H1 (cell line): ENCODE results near the gene ME3. TPM values are rescaled to one million over a fixed set of nuclear protein-coding genes. Genes with fewer than 3 reads are reported as not detected.

ENCODE experiments used
- CTCF ChIA-PET: fragments of 300-600 bp; sonication (Branson Sonifier 250); formaldehyde crosslinking; loops from one replicate; lab custom pipeline; 2021; ENCODE audit not compliant: partially characterized antibody; lab: Charles Lee
- POLR2A ChIA-PET: fragments of 300-600 bp; sonication (Branson Sonifier 250); formaldehyde crosslinking; loops from one replicate; lab custom pipeline; 2021; ENCODE audit warnings: inconsistent platforms; ENCODE audit not compliant: partially characterized antibody; lab: Charles Lee
- DNase-seq, 2 experiments: peaks; one replicate each; pipeline versions ENCODE4 v3.0.0 to v3.0.0-alpha.2; 2010 to 2022; ENCODE audit warnings: low spot score in 2 of 2, low read depth in 1 of 2, mixed read lengths in 1 of 2
- FAIRE-seq: peaks from 2 replicates; lab custom pipeline; 2011; peaks lifted over from hg19 to GRCh38; lab: Jason Lieb, UNC
- H2AFZ ChIP-seq: 2 replicates; pipeline ENCODE4 v1.8.1; 2012; ENCODE audit warnings: low read length, inconsistent platforms
- H2AK5ac ChIP-seq: 2 replicates; pipeline ENCODE4 v1.6.1; 2013; ENCODE audit warnings: low read depth, low read length
- H2BK120ac ChIP-seq: replicated peaks from 2 replicates; pipeline ENCODE3; 2013; ENCODE audit warnings: low read depth, low read length, inconsistent platforms
- H2BK12ac ChIP-seq: 2 replicates; pipeline ENCODE4 v1.6.1; 2013; ENCODE audit warnings: low read depth, low read length
- H2BK15ac ChIP-seq: 2 replicates; pipeline ENCODE4 v1.6.1; 2013; ENCODE audit warnings: low read length
- H2BK20ac ChIP-seq: 2 replicates; pipeline ENCODE4 v1.6.1; 2013; ENCODE audit warnings: low read length
- H2BK5ac ChIP-seq: 2 replicates; pipeline ENCODE4 v1.6.1; 2013; ENCODE audit warnings: low read depth, low read length
- H3K14ac ChIP-seq: 2 replicates; pipeline ENCODE4 v1.6.1; 2013; ENCODE audit warnings: inconsistent platforms; ENCODE audit not compliant: insufficient read length
- H3K18ac ChIP-seq: 2 replicates; pipeline ENCODE4 v1.6.1; 2013; ENCODE audit warnings: low read length; ENCODE audit errors: extremely low read depth
- H3K23ac ChIP-seq: 2 replicates; pipeline ENCODE4 v1.6.1; 2013; ENCODE audit warnings: inconsistent platforms; ENCODE audit not compliant: insufficient read length
- H3K23me2 ChIP-seq: 2 replicates; pipeline ENCODE4 v1.6.1; 2013; ENCODE audit warnings: low read depth, low read length
- H3K27ac ChIP-seq: 2 replicates; pipeline ENCODE4 v1.6.1; 2011; ENCODE audit warnings: low read depth, low read length, inconsistent platforms
- H3K27me3 ChIP-seq, 4 experiments: replicated peaks in 1 of 4; 1 replicate in 1 of 4; 2 replicates in 3 of 4; pipeline versions ENCODE4 v1.6.1 to v1.8.1; 2011 to 2013; ENCODE audit warnings: low read length in 3 of 4, mild to moderate bottlenecking in 3 of 4, inconsistent platforms in 2 of 4, mixed read lengths in 2 of 4, moderate library complexity in 1 of 4; ENCODE audit not compliant: control insufficient read depth in 3 of 4, insufficient read depth in 3 of 4; ENCODE audit errors: extremely low read depth in 1 of 4
- H3K36me3 ChIP-seq, 4 experiments: 2 replicates each; pipeline versions ENCODE4 v1.6.1 to v1.8.1; 2011 to 2013; ENCODE audit warnings: mild to moderate bottlenecking in 4 of 4, low read length in 3 of 4, moderate library complexity in 2 of 4, control low read depth in 1 of 4, inconsistent platforms in 1 of 4; ENCODE audit not compliant: insufficient read depth in 4 of 4, control insufficient read depth in 2 of 4
- H3K4ac ChIP-seq: replicated peaks from 2 replicates; pipeline ENCODE3; 2013; ENCODE audit warnings: low read length, low read depth, mixed read lengths, inconsistent platforms; ENCODE audit not compliant: insufficient read length
- H3K4me1 ChIP-seq, 4 experiments: replicated peaks in 1 of 4; 1 replicate in 1 of 4; 2 replicates in 3 of 4; pipeline versions ENCODE4 v1.6.1 to v1.8.1; 2011 to 2013; ENCODE audit warnings: low read length in 3 of 4, inconsistent platforms in 2 of 4, mixed read lengths in 1 of 4; ENCODE audit not compliant: insufficient read depth in 4 of 4, control insufficient read depth in 3 of 4
- H3K4me2 ChIP-seq, 2 experiments: 2 replicates each; pipeline versions ENCODE4 v1.6.1 to v1.8.1; 2011 to 2013; ENCODE audit warnings: low read depth in 2 of 2, low read length in 2 of 2, control low read depth in 1 of 2, inconsistent platforms in 1 of 2, mild to moderate bottlenecking in 1 of 2; ENCODE audit not compliant: insufficient read depth in 1 of 2
- H3K4me3 ChIP-seq, 4 experiments: fragments of 200-600, 300-600 bp in 1 of 4; sonication (generic), shearing (Covaris generic), sonication (Bioruptor Twin) in 1 of 4; 2 replicates each; pipeline versions ENCODE4 v1.5.1 to v1.8.1; 2011 to 2016; ENCODE audit warnings: low read length in 4 of 4, low read depth in 3 of 4, control low read depth in 2 of 4, inconsistent platforms in 2 of 4, mild to moderate bottlenecking in 2 of 4, mixed read lengths in 1 of 4, moderate library complexity in 1 of 4; ENCODE audit not compliant: insufficient read depth in 2 of 4; ENCODE audit errors: extremely low read depth in 1 of 4
- H3K56ac ChIP-seq: replicated peaks from 2 replicates; pipeline ENCODE3; 2013; ENCODE audit warnings: low read depth, mild to moderate bottlenecking, mixed read lengths, low read length, inconsistent platforms; ENCODE audit not compliant: insufficient read length
- H3K79me1 ChIP-seq: 2 replicates; pipeline ENCODE4 v1.6.1; 2013; ENCODE audit warnings: low read depth, low read length, control low read depth
- H3K79me2 ChIP-seq, 2 experiments: 2 replicates each; pipeline versions ENCODE4 v1.6.1 to v1.8.1; 2012 to 2013; ENCODE audit warnings: low read length in 2 of 2, mild to moderate bottlenecking in 2 of 2, inconsistent platforms in 1 of 2; ENCODE audit not compliant: insufficient read depth in 2 of 2, control insufficient read depth in 1 of 2
- H3K9ac ChIP-seq, 4 experiments: replicated peaks in 1 of 4; 1 replicate in 1 of 4; 2 replicates in 3 of 4; pipeline versions ENCODE4 v1.6.1 to v1.8.1; 2011 to 2013; ENCODE audit warnings: low read depth in 3 of 4, low read length in 3 of 4, control low read depth in 2 of 4, mild to moderate bottlenecking in 2 of 4, moderate library complexity in 2 of 4, inconsistent platforms in 1 of 4; ENCODE audit errors: extremely low read depth in 1 of 4
- H3K9me3 ChIP-seq, 2 experiments: 2 replicates each; pipeline versions ENCODE4 v1.6.1 to v1.8.1; 2012 to 2013; ENCODE audit warnings: mild to moderate bottlenecking in 2 of 2, moderate library complexity in 2 of 2, control low read depth in 1 of 2, inconsistent platforms in 1 of 2, low read depth in 1 of 2, low read length in 1 of 2, mixed read lengths in 1 of 2; ENCODE audit not compliant: insufficient read depth in 2 of 2
- H4K20me1 ChIP-seq, 2 experiments: replicated peaks in 1 of 2; 2 replicates each; pipeline versions ENCODE3 to v1.8.1; 2011 to 2013; ENCODE audit warnings: inconsistent platforms in 2 of 2, low read length in 2 of 2, mild to moderate bottlenecking in 1 of 2; ENCODE audit not compliant: insufficient read depth in 2 of 2, control insufficient read depth in 1 of 2
- H4K5ac ChIP-seq: 2 replicates; pipeline ENCODE4 v1.6.1; 2013; ENCODE audit warnings: low read length, low read depth, mixed read lengths, inconsistent platforms; ENCODE audit not compliant: insufficient read length
- H4K8ac ChIP-seq: 2 replicates; pipeline ENCODE4 v1.8.0; 2013; ENCODE audit warnings: mild to moderate bottlenecking, moderate library complexity, low read length, inconsistent platforms; ENCODE audit not compliant: insufficient read depth; ENCODE audit errors: extremely low read depth
- H4K91ac ChIP-seq: replicated peaks from 2 replicates; pipeline ENCODE3; 2013; ENCODE audit warnings: low read length, mixed read lengths, inconsistent platforms; ENCODE audit not compliant: insufficient read length
- ATF2 ChIP-seq: IDR thresholded peaks from 2 replicates; pipeline ENCODE4 v1.6.1; 2012; ENCODE audit warnings: low read length, inconsistent platforms
- ATF3 ChIP-seq: IDR thresholded peaks from 2 replicates; pipeline ENCODE4 v1.6.1; 2011; ENCODE audit warnings: low read depth, mild to moderate bottlenecking, low read length; ENCODE audit not compliant: insufficient read depth
- BRCA1 ChIP-seq: IDR thresholded peaks from 2 replicates; pipeline ENCODE4 v1.6.1; 2012; ENCODE audit warnings: low read depth, low read length, improper control_type of control experiment
- CHD2 ChIP-seq: IDR thresholded peaks from 2 replicates; pipeline ENCODE4 v1.6.1; 2012; ENCODE audit warnings: low read length, improper control_type of control experiment
- HDAC6 ChIP-seq: IDR thresholded peaks from one replicate; pipeline ENCODE4 v1.7.1; 2012; ENCODE audit warnings: low read depth, mild to moderate bottlenecking, inconsistent platforms, low read length, moderate library complexity
- KDM4A ChIP-seq: IDR thresholded peaks from one replicate; pipeline ENCODE4 v1.7.1; 2012; ENCODE audit warnings: low read depth, mild to moderate bottlenecking, moderate library complexity, low read length, inconsistent platforms; ENCODE audit not compliant: severe bottlenecking
- MAFK ChIP-seq: IDR thresholded peaks from 2 replicates; pipeline ENCODE4 v1.6.1; 2012; ENCODE audit warnings: low read depth, mild to moderate bottlenecking, improper control_type of control experiment, low read length
- RXRA ChIP-seq: IDR thresholded peaks from 2 replicates; pipeline ENCODE4 v1.6.1; 2011; ENCODE audit warnings: low read depth, mild to moderate bottlenecking, low read length, moderate library complexity; ENCODE audit not compliant: insufficient read depth
- TBP ChIP-seq: IDR thresholded peaks from 2 replicates; pipeline ENCODE4 v1.6.1; 2011; ENCODE audit warnings: low read depth, low read length, improper control_type of control experiment
- TCF12 ChIP-seq: IDR thresholded peaks from 2 replicates; pipeline ENCODE4 v1.6.1; 2011; ENCODE audit warnings: low read depth, mild to moderate bottlenecking, low read length
- ZNF274 ChIP-seq: IDR thresholded peaks from 2 replicates; pipeline ENCODE4 v1.7.0; 2012; ENCODE audit warnings: low read length, borderline replicate concordance; ENCODE audit errors: extremely low read depth
- WGBS, 2 experiments: shearing (Covaris generic) in 1 of 2; methylation state at CpG; one replicate each; pipeline versions ENCODE4 v1.1.6 to v1.1.7; 2013 to 2015; ENCODE audit warnings: low lambda C conversion rate in 2 of 2, mixed read lengths in 2 of 2, inconsistent platforms in 1 of 2, low coverage in 1 of 2, missing lambda C conversion rate in 1 of 2; ENCODE audit not compliant: insufficient replicate concordance in 2 of 2, insufficient coverage in 1 of 2, insufficient read length in 1 of 2; ENCODE audit errors: extremely low coverage in 1 of 2, missing lambda C conversion rate in 1 of 2; 5-methylcytosine and 5-hydroxymethylcytosine counted together
- polyA plus RNA-seq, 7 experiments: library from polyadenylated mRNA; depleted of rRNA in 3 of 7; stranded (reverse) in 5 of 7; unstranded in 2 of 7; fragments of >200 nt in 5 of 7; fragments of 200-250 nt in 2 of 7; gene quantifications; 1 replicate in 5 of 7; 2 replicates in 1 of 7; 4 replicates in 1 of 7; pipeline versions ENCODE4 v1.2.1 to v1.2.3, GENCODE V29; 2011 to 2013; ENCODE audit warnings: missing spikeins in 2 of 7, mixed read lengths in 2 of 7
- total RNA-seq: library from RNA; stranded (reverse); fragmentation: NEBNext Ultra II Directional; extraction: Animal tissue kit (Norgen Biotek cat#: 25700); gene quantifications from 2 replicates; pipeline ENCODE4 v1.2.1, GENCODE V29; 2021

ME3 gene
- total and polyA plus RNA-seq, 2 of the 8 experiments (the other 6 are each of a cell fraction or from before 2014, with no cell fraction given): 1.5 to 2.8 TPM

- POLR2A ChIA-PET: no interaction called here
- Histone ChIP-seq H2BK120ac (no peak overlapping the region), H3K27me3 (no peaks in the 10 kb centered on the region), H3K56ac (no peak overlapping the region), H4K8ac (no peak overlapping the region), H3K4me1 (no peaks in the 10 kb centered on the region), H2BK15ac (no peak overlapping the region), H4K91ac (no peak overlapping the region), H2BK12ac (no peak overlapping the region), H3K23ac (no peak overlapping the region), H4K20me1 (no peaks in the 10 kb centered on the region), H2BK5ac (no peak overlapping the region), H3K27ac (no peak overlapping the region), H2AFZ (no peak overlapping the region), H3K79me1 (no peaks in the 10 kb centered on the region), H3K4me2 (no peak overlapping the region), H3K9ac (no peak overlapping the region), H3K4me3 (no peak overlapping the region), H3K23me2 (no peaks in the 10 kb centered on the region; the same call in 1 of the 2 replicates), H2AK5ac (no peak overlapping the region), H3K4ac (no peak overlapping the region), H4K5ac (no peak overlapping the region), H3K18ac (no peak overlapping the region), H3K79me2 (no peaks in the 10 kb centered on the region), H3K14ac (no peak overlapping the region), H2BK20ac (no peak overlapping the region), H3K9me3 (no peaks in the 10 kb centered on the region), H3K36me3 (no peaks in the 10 kb centered on the region)
- 96% methylated on average over 5 of the region's 5 CpGs; no CpG with 5 or more reads in 1 of the 2 experiments for WGBS, 2 experiments
- CTCF ChIA-PET: interaction anchor here (0.6 to 1.4 kb wide), 3 partner anchors 83 to 122 kb away, joined by 4 to 5 read pairs (median 4); no protein-coding TSS in a partner anchor
- FAIRE-seq: no peak
- no peak for DNase-seq
- TF ChIP-seq TCF12 (no peak), RXRA (no peak), ATF3 (no peak), KDM4A (no peak), ATF2 (no peak), HDAC6 (no peak), BRCA1 (no peak), ZNF274 (no peak), CHD2 (no peak), TBP (no peak), MAFK (no peak)
Measured at GRCh38 chr11:86486261-86487030, 186.0 kb downstream of the ME3 start.
